Gastrocnemius medialis (tissue), 4 donors: ENCODE results near the gene WHRN.

Source experiments
- CTCF ChIP-seq, 5 experiments: fragments of 450-650 bp in 3 of 5; fragments of 200-600 bp in 2 of 5; sonication (generic) in 2 of 5; IDR thresholded peaks in 4 of 5; conservative IDR thresholded peaks in 1 of 5; 1 replicate in 4 of 5; 2 replicates in 1 of 5; pipeline ENCODE4 v1.5.1; 2016 to 2019; ENCODE audit warnings: antibody characterized with exemption in 5 of 5, mild to moderate bottlenecking in 3 of 5, moderate library complexity in 3 of 5
- POLR2A ChIP-seq, 2 donors: fragments of 450-650 bp; IDR thresholded peaks; one replicate each; pipeline ENCODE4 v1.6.1; 2017; ENCODE audit warnings: antibody characterized with exemption in 2 of 2, mild to moderate bottlenecking in 2 of 2, moderate library complexity in 2 of 2

GRCh38 chr9:114470581-114470980 is 34.7 kb downstream of the WHRN start:
- TF ChIP-seq CTCF (IDR thresholded peaks at IDR 0.05 in 4 of 5, conservative IDR thresholded peaks at IDR 0.05 in 1 of 5): no peak
- no peak for TF ChIP-seq POLR2A (IDR thresholded peaks at IDR 0.05)
